Neural crest cell (in vitro differentiated cells): ENCODE results near the gene CGGBP1. TPM values are rescaled to one million over a fixed set of nuclear protein-coding genes. Genes with fewer than 3 reads are reported as not detected.

Experiments
- DNase-seq: peaks from one replicate; pipeline ENCODE4 v3.0.0; 2021; ENCODE audit warnings: low read depth, mixed read lengths, low spot score
- H3K27ac Mint-ChIP-seq: one replicate; pipeline ENCODE4 v1.8.0; 2021; ENCODE audit warnings: mild to moderate bottlenecking, mixed read lengths; ENCODE audit not compliant: unreplicated experiment
- H3K27me3 Mint-ChIP-seq: 2 replicates; pipeline ENCODE4 v1.8.0; 2021; ENCODE audit warnings: low read depth, mild to moderate bottlenecking, mixed read lengths
- H3K36me3 Mint-ChIP-seq: 2 replicates; pipeline ENCODE4 v1.8.0; 2021; ENCODE audit warnings: low read depth, mild to moderate bottlenecking, mixed read lengths
- H3K4me1 Mint-ChIP-seq: 2 replicates; pipeline ENCODE4 v1.8.0; 2021; ENCODE audit warnings: mixed read lengths
- H3K4me3 Mint-ChIP-seq: one replicate; pipeline ENCODE4 v1.8.0; 2021; ENCODE audit warnings: mild to moderate bottlenecking, mixed read lengths
- H3K9me3 Mint-ChIP-seq: 2 replicates; pipeline ENCODE4 v1.8.0; 2021; ENCODE audit warnings: mixed read lengths
- total RNA-seq: library from RNA; stranded (reverse); gene quantifications from 2 replicates; pipeline ENCODE4 v1.2.1, GENCODE V29; 2021
- TF ChIP-seq, protein P1 (sequence below): fragments of 200-600 bp; sonication (generic); conservative IDR thresholded peaks from 2 replicates; pipeline ENCODE4 v1.5.0; 2021; ENCODE audit warnings: antibody characterized with exemption, mild to moderate bottlenecking

CGGBP1 gene
- total RNA-seq, 1 donor from 2014 or later: 95.5 TPM

- H3K27me3 Mint-ChIP-seq: no peaks in the 10 kb centered on the region
- peaks cover 7% of the 10 kb centered on the region for H3K9me3 Mint-ChIP-seq
- no peak overlapping the region for H3K27ac Mint-ChIP-seq
- no peaks in the 10 kb centered on the region for H3K4me1 Mint-ChIP-seq
- H3K4me3 Mint-ChIP-seq: no peak overlapping the region
- TF ChIP-seq, protein P1, sequence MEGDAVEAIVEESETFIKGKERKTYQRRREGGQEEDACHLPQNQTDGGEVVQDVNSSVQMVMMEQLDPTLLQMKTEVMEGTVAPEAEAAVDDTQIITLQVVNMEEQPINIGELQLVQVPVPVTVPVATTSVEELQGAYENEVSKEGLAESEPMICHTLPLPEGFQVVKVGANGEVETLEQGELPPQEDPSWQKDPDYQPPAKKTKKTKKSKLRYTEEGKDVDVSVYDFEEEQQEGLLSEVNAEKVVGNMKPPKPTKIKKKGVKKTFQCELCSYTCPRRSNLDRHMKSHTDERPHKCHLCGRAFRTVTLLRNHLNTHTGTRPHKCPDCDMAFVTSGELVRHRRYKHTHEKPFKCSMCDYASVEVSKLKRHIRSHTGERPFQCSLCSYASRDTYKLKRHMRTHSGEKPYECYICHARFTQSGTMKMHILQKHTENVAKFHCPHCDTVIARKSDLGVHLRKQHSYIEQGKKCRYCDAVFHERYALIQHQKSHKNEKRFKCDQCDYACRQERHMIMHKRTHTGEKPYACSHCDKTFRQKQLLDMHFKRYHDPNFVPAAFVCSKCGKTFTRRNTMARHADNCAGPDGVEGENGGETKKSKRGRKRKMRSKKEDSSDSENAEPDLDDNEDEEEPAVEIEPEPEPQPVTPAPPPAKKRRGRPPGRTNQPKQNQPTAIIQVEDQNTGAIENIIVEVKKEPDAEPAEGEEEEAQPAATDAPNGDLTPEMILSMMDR: no peak
- DNase-seq: no peak
- peaks cover 29% of the 10 kb centered on the region for H3K36me3 Mint-ChIP-seq
Measured at GRCh38 chr3:88090681-88091080, 31.9 kb upstream of the CGGBP1 start.

GRCh38 chr3:88084097-88084501 lies 25.3 kb upstream of the CGGBP1 start:
- H3K4me1 Mint-ChIP-seq: no peaks in the 10 kb centered on the region
- peaks cover 3% of the 10 kb centered on the region for H3K9me3 Mint-ChIP-seq
- H3K27ac Mint-ChIP-seq: no peak overlapping the region
- TF ChIP-seq, protein P1: no peak
- H3K36me3 Mint-ChIP-seq: peaks cover 19% of the 10 kb centered on the region
- no peaks in the 10 kb centered on the region for H3K27me3 Mint-ChIP-seq
- no peak for DNase-seq
- H3K4me3 Mint-ChIP-seq: no peak overlapping the region

DNA sequence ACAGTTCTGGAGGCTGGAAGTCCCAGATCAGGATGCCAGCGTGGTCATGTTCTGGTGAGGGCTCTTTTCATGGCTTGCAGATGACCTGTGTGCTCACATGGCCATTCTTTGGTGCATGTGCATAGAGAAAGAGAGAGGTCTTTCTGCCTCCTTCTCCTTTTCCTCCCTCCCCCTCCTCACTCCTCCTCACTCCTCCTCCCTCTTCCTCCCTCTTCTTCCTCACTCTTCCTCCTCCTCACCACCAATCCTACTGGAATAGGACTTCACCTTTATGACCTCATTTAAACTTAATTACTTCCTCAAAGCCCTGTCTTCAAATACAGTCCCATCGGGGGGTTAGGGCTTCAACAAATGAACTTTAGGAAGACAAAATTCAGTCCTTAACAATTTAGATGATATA lies 24.0 kb upstream of the CGGBP1 start:
- Mint-ChIP-seq H3K4me3 (no peak overlapping the region), H3K4me1 (no peaks in the 10 kb centered on the region), H3K9me3 (peaks cover 6% of the 10 kb centered on the region), H3K27me3 (no peaks in the 10 kb centered on the region), H3K27ac (peak overlapping the region; percentile 75), H3K36me3 (peaks cover 21% of the 10 kb centered on the region)
- TF ChIP-seq, protein P1: no peak
- DNase-seq: no peak

DNA sequence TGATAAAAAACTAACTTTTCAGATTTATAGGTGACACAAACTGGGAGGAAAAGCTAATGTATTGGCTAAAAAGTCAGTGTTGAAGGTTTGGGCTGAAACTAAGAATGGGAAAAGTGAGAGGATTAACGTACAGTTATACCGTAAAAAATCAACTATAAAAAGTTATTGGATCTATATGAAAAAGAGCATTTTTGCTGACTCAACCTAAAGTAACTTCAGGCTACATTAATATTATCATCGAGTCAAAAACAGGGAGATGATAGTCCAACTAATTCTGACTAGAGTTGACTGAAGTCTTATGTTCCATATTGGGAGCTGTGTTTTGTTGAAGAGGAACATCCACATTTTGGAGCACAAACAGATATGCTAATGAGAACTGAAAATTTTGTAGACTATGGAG lies 20.1 kb upstream of the CGGBP1 start:
- no peak for DNase-seq
- peaks cover 6% of the 10 kb centered on the region for H3K9me3 Mint-ChIP-seq
- no peak overlapping the region for H3K4me3 Mint-ChIP-seq
- peaks cover 17% of the 10 kb centered on the region for H3K36me3 Mint-ChIP-seq
- no peaks in the 10 kb centered on the region for H3K27me3 Mint-ChIP-seq
- TF ChIP-seq, protein P1: no peak
- no peak overlapping the region for H3K27ac Mint-ChIP-seq
- H3K4me1 Mint-ChIP-seq: peaks cover 3% of the 10 kb centered on the region

GRCh38 chr3:88076712-88077111 lies 17.9 kb upstream of the CGGBP1 start:
- H3K4me3 Mint-ChIP-seq: no peak overlapping the region

More at GRCh38 chr3:88076712-88077111, 17.9 kb upstream of the CGGBP1 start:
- Mint-ChIP-seq H3K27ac (no peak overlapping the region), H3K9me3 (peaks cover 8% of the 10 kb centered on the region), H3K36me3 (peaks cover 18% of the 10 kb centered on the region), H3K4me1 (peaks cover 3% of the 10 kb centered on the region), H3K27me3 (no peaks in the 10 kb centered on the region)
- no peak for DNase-seq
- TF ChIP-seq, protein P1: no peak
